Right atrium auricular region (tissue), 2 donors: ENCODE measurements around the gene CLDN3. TPM values are rescaled to one million over a fixed set of nuclear protein-coding genes. Genes with fewer than 3 reads are reported as not detected.
"Not testable (repeated sequence)": the region's sequence is repeated elsewhere in the genome, so short reads cannot be mapped to it uniquely, and the experiment has no call there.

Experiments used
- DNase-seq: peaks from one replicate; pipeline ENCODE4 v3.0.0-alpha.2; 2019; ENCODE audit warnings: low spot score
- H3K27ac ChIP-seq, 2 donors: fragments of 200-600 bp; sonication (generic); 1 replicate in 1 of 2; 2 replicates in 1 of 2; pipeline ENCODE4 v1.5.1; 2016 to 2019
- H3K27me3 ChIP-seq, 2 donors: fragments of 200-600 bp; sonication (generic); one replicate each; pipeline versions ENCODE4 v1.5.1 to v1.6.0; 2017 to 2019
- H3K36me3 ChIP-seq: fragments of 200-600 bp; sonication (generic); one replicate; pipeline ENCODE4 v1.5.1; 2016
- H3K4me1 ChIP-seq, 2 donors: fragments of 200-600 bp; sonication (generic); one replicate each; pipeline versions ENCODE4 v1.5.1 to v1.6.0; 2017 to 2019
- H3K4me3 ChIP-seq, 2 donors: fragments of 200-600 bp; sonication (generic); 1 replicate in 1 of 2; 2 replicates in 1 of 2; pipeline ENCODE4 v1.5.1; 2017 to 2019; ENCODE audit warnings: mild to moderate bottlenecking in 1 of 2, moderate library complexity in 1 of 2
- H3K9me3 ChIP-seq, 2 donors: fragments of 200-600 bp; sonication (generic); one replicate each; pipeline ENCODE4 v1.5.1; 2019
- CTCF ChIP-seq, 2 donors: fragments of 200-600 bp; sonication (generic); IDR thresholded peaks; one replicate each; pipeline ENCODE4 v1.5.1; 2019; ENCODE audit warnings: antibody characterized with exemption in 2 of 2
- total RNA-seq, 2 donors: library from RNA; depleted of rRNA; stranded (reverse); fragments of >200 nt; gene quantifications; one replicate each; pipeline ENCODE4 v1.1.0, GENCODE V29; 2016

Gene CLDN3
- total RNA-seq, 2 donors from 2014 or later, result not detected

- Histone ChIP-seq H3K27ac (no peak overlapping the region), H3K36me3 (no peaks in the 10 kb centered on the region), H3K9me3 (peaks cover 0 to 5% of the 10 kb centered on the region in 2 donors), H3K4me1 (no peaks in the 10 kb centered on the region), H3K4me3 (no peak overlapping the region), H3K27me3 (no peaks in the 10 kb centered on the region)
- no peak for TF ChIP-seq CTCF (IDR thresholded peaks at IDR 0.05)
- no peak for DNase-seq
These were observed 40.9 kb upstream of the CLDN3 start for GRCh38 chr7:73810998-73811360.

- no peaks in the 10 kb centered on the region for H3K36me3 ChIP-seq
- H3K4me1 ChIP-seq, result no peaks in the 10 kb centered on the region
- H3K27ac ChIP-seq, result no peak overlapping the region
- no peaks in the 10 kb centered on the region for H3K27me3 ChIP-seq
- no peak for TF ChIP-seq CTCF (IDR thresholded peaks at IDR 0.05)
- no peak overlapping the region for H3K4me3 ChIP-seq
- no peak for DNase-seq
- peaks cover 0 to 5% of the 10 kb centered on the region in 2 donors for H3K9me3 ChIP-seq
These were observed 39.4 kb upstream of the CLDN3 start for GRCh38 chr7:73809467-73809951.

GRCh38 chr7:73802459-73802858 lies 32.4 kb upstream of the CLDN3 start:
- DNase-seq, result no peak
- Histone ChIP-seq H3K36me3 (no peaks in the 10 kb centered on the region), H3K27me3 (no peaks in the 10 kb centered on the region), H3K4me1 (no peaks in the 10 kb centered on the region), H3K9me3 (no peaks in the 10 kb centered on the region), H3K4me3 (no peak overlapping the region), H3K27ac (no peak overlapping the region)
- no peak for TF ChIP-seq CTCF (IDR thresholded peaks at IDR 0.05)

GRCh38 chr7:73801577-73801976 lies 31.5 kb upstream of the CLDN3 start:
- no peak overlapping the region for H3K27ac ChIP-seq
- no peaks in the 10 kb centered on the region for H3K36me3 ChIP-seq
- no peaks in the 10 kb centered on the region for H3K4me1 ChIP-seq
- DNase-seq, result no peak
- no peaks in the 10 kb centered on the region for H3K9me3 ChIP-seq
- no peaks in the 10 kb centered on the region for H3K27me3 ChIP-seq
- H3K4me3 ChIP-seq, result no peak overlapping the region
- no peak for TF ChIP-seq CTCF (IDR thresholded peaks at IDR 0.05)

GRCh38 chr7:73799282-73800141 lies 29.4 kb upstream of the CLDN3 start:
- Histone ChIP-seq H3K36me3 (no peaks in the 10 kb centered on the region), H3K27me3 (no peaks in the 10 kb centered on the region), H3K9me3 (no peaks in the 10 kb centered on the region), H3K4me3 (no peak overlapping the region), H3K4me1 (no peaks in the 10 kb centered on the region), H3K27ac (no peak overlapping the region)
- TF ChIP-seq CTCF (IDR thresholded peaks at IDR 0.05), result no peak
- DNase-seq, result no peak

- not testable (repeated sequence) for H3K4me3 ChIP-seq, H3K27me3 ChIP-seq, H3K9me3 ChIP-seq, H3K27ac ChIP-seq, H3K4me1 ChIP-seq, H3K36me3 ChIP-seq, DNase-seq
These were observed 27.1 kb upstream of the CLDN3 start for GRCh38 chr7:73797176-73797575.

GRCh38 chr7:73796656-73797055 lies 26.6 kb upstream of the CLDN3 start:
- not testable (repeated sequence) for H3K36me3 ChIP-seq, DNase-seq, H3K4me1 ChIP-seq, H3K4me3 ChIP-seq, H3K27me3 ChIP-seq, H3K27ac ChIP-seq, H3K9me3 ChIP-seq

- H3K4me1 ChIP-seq, DNase-seq, H3K27ac ChIP-seq, H3K4me3 ChIP-seq, H3K9me3 ChIP-seq, H3K36me3 ChIP-seq, H3K27me3 ChIP-seq: not testable (repeated sequence)
These were observed 25.1 kb upstream of the CLDN3 start for GRCh38 chr7:73795188-73795587.

GRCh38 chr7:73791170-73791690 lies 21.2 kb upstream of the CLDN3 start:
- DNase-seq, H3K36me3 ChIP-seq, H3K4me3 ChIP-seq, H3K9me3 ChIP-seq, H3K4me1 ChIP-seq, H3K27ac ChIP-seq, H3K27me3 ChIP-seq: not testable (repeated sequence)
